Mesenchymal stem cell (in vitro differentiated cells and primary cell): ENCODE measurements around the gene GOLGA6L26.
A peak's percentile ranks its signal among the peaks of the same experiment; 100 is the strongest.
"Not testable (repeated sequence)": the region's sequence is repeated elsewhere in the genome, so short reads cannot be mapped to it uniquely, and the experiment has no call there.

Source experiments
- DNase-seq: peaks from one replicate; pipeline ENCODE4 v3.0.0-alpha.2; 2013
- H2AFZ ChIP-seq: one replicate; pipeline ENCODE4 v1.6.1; 2013; ENCODE audit warnings: low read depth, mild to moderate bottlenecking, control low read depth, inconsistent platforms, low read length, moderate library complexity
- H2AK5ac ChIP-seq: 2 replicates; pipeline ENCODE4 v1.6.1; 2013; ENCODE audit warnings: low read length, moderate library complexity, mild to moderate bottlenecking, inconsistent platforms; ENCODE audit not compliant: severe bottlenecking
- H2BK120ac ChIP-seq: one replicate; pipeline ENCODE4 v1.6.1; 2013; ENCODE audit warnings: low read depth, mild to moderate bottlenecking, inconsistent platforms, low read length, moderate library complexity
- H2BK12ac ChIP-seq, 2 experiments: one replicate each; pipeline ENCODE4 v1.6.1; 2013; ENCODE audit warnings: inconsistent platforms in 2 of 2, low read length in 2 of 2, mild to moderate bottlenecking in 2 of 2, moderate library complexity in 2 of 2, control low read depth in 1 of 2
- H2BK15ac ChIP-seq: one replicate; pipeline ENCODE4 v1.6.1; 2013; ENCODE audit warnings: mild to moderate bottlenecking, low read depth, inconsistent platforms; ENCODE audit not compliant: poor library complexity, severe bottlenecking
- H2BK5ac ChIP-seq: 2 replicates; pipeline ENCODE4 v1.6.1; 2013; ENCODE audit warnings: low read depth, mild to moderate bottlenecking, low read length, control low read depth, inconsistent platforms; ENCODE audit not compliant: poor library complexity, severe bottlenecking
- H3K14ac ChIP-seq, 2 experiments: one replicate each; pipeline ENCODE4 v1.6.1; 2013; ENCODE audit warnings: inconsistent platforms in 2 of 2, low read length in 2 of 2, control low read depth in 1 of 2, mild to moderate bottlenecking in 1 of 2, moderate library complexity in 1 of 2
- H3K18ac ChIP-seq, 2 experiments: one replicate each; pipeline ENCODE4 v1.6.1; 2013; ENCODE audit warnings: inconsistent platforms in 2 of 2, low read length in 2 of 2, control low read depth in 1 of 2, low read depth in 1 of 2, mild to moderate bottlenecking in 1 of 2
- H3K23ac ChIP-seq, 2 experiments: one replicate each; pipeline ENCODE4 v1.6.1; 2013; ENCODE audit warnings: inconsistent platforms in 2 of 2, low read length in 2 of 2, mild to moderate bottlenecking in 2 of 2, moderate library complexity in 2 of 2, control low read depth in 1 of 2
- H3K27ac ChIP-seq: 2 replicates; pipeline ENCODE4 v1.5.1; 2013; ENCODE audit warnings: mild to moderate bottlenecking, moderate library complexity, low read length, control low read depth, inconsistent platforms; ENCODE audit not compliant: poor library complexity, severe bottlenecking
- H3K27me3 ChIP-seq, 2 experiments: 2 replicates each; pipeline versions ENCODE4 v1.6.1 to v1.7.0; 2013; ENCODE audit warnings: low read length in 2 of 2, mild to moderate bottlenecking in 2 of 2, moderate library complexity in 2 of 2, control low read depth in 1 of 2, inconsistent platforms in 1 of 2; ENCODE audit not compliant: control insufficient read depth in 1 of 2, insufficient read depth in 1 of 2
- H3K36me3 ChIP-seq, 2 experiments: 2 replicates each; pipeline versions ENCODE4 v1.6.1 to v1.7.0; 2013; ENCODE audit warnings: low read length in 2 of 2, control low read depth in 1 of 2, inconsistent platforms in 1 of 2, low read depth in 1 of 2, mild to moderate bottlenecking in 1 of 2; ENCODE audit not compliant: insufficient read depth in 2 of 2, control insufficient read depth in 1 of 2
- H3K4ac ChIP-seq, 2 experiments: one replicate each; pipeline ENCODE4 v1.6.1; 2013; ENCODE audit warnings: inconsistent platforms in 2 of 2, low read length in 2 of 2, mild to moderate bottlenecking in 2 of 2, moderate library complexity in 2 of 2, control low read depth in 1 of 2, low read depth in 1 of 2
- H3K4me1 ChIP-seq: 2 replicates; pipeline ENCODE4 v1.6.1; 2013; ENCODE audit warnings: low read depth, low read length, control low read depth; ENCODE audit not compliant: control insufficient read depth, insufficient read depth
- H3K4me2 ChIP-seq: 2 replicates; pipeline ENCODE4 v1.6.1; 2013; ENCODE audit warnings: low read length, mild to moderate bottlenecking, inconsistent platforms; ENCODE audit not compliant: poor library complexity, severe bottlenecking
- H3K4me3 ChIP-seq, 2 experiments: 2 replicates each; pipeline versions ENCODE4 v1.5.1 to v1.7.0; 2013; ENCODE audit warnings: low read length in 2 of 2, mild to moderate bottlenecking in 2 of 2, control low read depth in 1 of 2, low read depth in 1 of 2; ENCODE audit not compliant: insufficient read depth in 1 of 2
- H3K79me1 ChIP-seq: replicated peaks from 2 replicates; pipeline ENCODE4 v1.6.1; 2013; ENCODE audit warnings: mild to moderate bottlenecking, control low read depth, low read length, inconsistent platforms; ENCODE audit not compliant: poor library complexity, severe bottlenecking
- H3K9ac ChIP-seq: 2 replicates; pipeline ENCODE4 v1.7.0; 2013; ENCODE audit warnings: mild to moderate bottlenecking, low read length, moderate library complexity
- H3K9me3 ChIP-seq: 2 replicates; pipeline ENCODE4 v1.7.0; 2013; ENCODE audit warnings: mild to moderate bottlenecking, low read length; ENCODE audit not compliant: control insufficient read depth
- H4K8ac ChIP-seq: one replicate; pipeline ENCODE4 v1.6.1; 2013; ENCODE audit warnings: inconsistent platforms, mild to moderate bottlenecking, low read length, moderate library complexity
- H4K91ac ChIP-seq: one replicate; pipeline ENCODE4 v1.6.1; 2013; ENCODE audit warnings: mild to moderate bottlenecking, low read length, inconsistent platforms
- WGBS: methylation state at CpG from one replicate; pipeline ENCODE4 v1.1.7; 2013; ENCODE audit warnings: mixed read lengths; 5-methylcytosine and 5-hydroxymethylcytosine counted together

The GOLGA6L26 gene

DNA sequence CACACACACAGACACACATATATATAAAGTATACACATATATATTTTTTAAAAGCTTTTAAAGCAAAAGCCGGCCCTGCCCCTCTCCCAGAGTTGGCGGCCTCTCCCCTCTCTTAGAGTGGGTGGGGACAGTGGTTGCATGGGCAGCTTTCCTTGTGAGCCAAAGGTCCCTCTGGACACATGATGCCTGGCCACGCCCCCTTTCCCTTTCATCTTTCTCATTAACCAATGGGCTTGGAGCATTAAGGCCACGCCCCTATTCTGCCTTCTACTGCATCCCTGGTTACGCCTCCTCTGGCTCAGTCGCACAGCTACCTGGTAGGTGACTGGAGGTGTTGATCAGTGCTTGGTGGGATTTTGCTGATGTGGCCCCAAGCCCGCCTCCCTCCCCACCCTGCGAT lies 20.5 kb upstream of the GOLGA6L26 start, which contains the start of gene GOLGA8S:
TSS of gene GOLGA8S (plus strand) at position 301 of the 400 bp plus-strand sequence. CDS start at position 363, 62 bp downstream.
- not testable (repeated sequence) for H3K4ac ChIP-seq, H4K91ac ChIP-seq, H3K4me3 ChIP-seq, H3K9ac ChIP-seq, H4K8ac ChIP-seq, H3K27ac ChIP-seq, H3K4me1 ChIP-seq, H3K79me1 ChIP-seq, H2BK15ac ChIP-seq, H3K4me2 ChIP-seq, H3K9me3 ChIP-seq, H3K27me3 ChIP-seq, H2AFZ ChIP-seq, H3K23ac ChIP-seq, DNase-seq, H3K36me3 ChIP-seq, H2BK120ac ChIP-seq, H3K18ac ChIP-seq, H2AK5ac ChIP-seq, H2BK5ac ChIP-seq, H2BK12ac ChIP-seq, H3K14ac ChIP-seq
- no CpG with 5 or more reads among the region's 8 CpGs for WGBS

DNA sequence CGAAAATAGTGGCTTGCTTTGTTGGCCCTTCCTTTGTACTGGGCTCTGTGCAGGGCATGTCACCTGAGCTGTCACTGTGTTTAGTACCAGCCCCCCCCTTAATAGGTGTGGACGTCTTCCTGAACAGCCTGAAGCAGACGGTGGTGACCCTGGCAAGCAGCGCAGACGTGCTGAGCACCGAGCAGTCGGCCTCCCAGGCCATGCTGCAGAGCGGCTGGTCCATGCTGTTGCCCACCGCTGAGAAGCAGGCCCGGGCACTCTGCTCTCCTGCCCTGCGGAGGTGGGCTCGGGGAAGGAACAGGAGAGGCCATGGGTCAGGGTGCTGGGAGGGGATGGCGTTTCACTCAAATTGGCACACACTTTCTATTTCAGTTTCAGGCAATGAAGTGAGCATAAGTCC lies 22.8 kb downstream of the GOLGA6L26 start:
- H3K4me2 ChIP-seq, H2BK5ac ChIP-seq, H2AK5ac ChIP-seq, H3K9me3 ChIP-seq, H2AFZ ChIP-seq, H3K9ac ChIP-seq, H4K8ac ChIP-seq, H2BK12ac ChIP-seq, H3K27ac ChIP-seq, H3K14ac ChIP-seq, H3K79me1 ChIP-seq, H3K4ac ChIP-seq, H3K27me3 ChIP-seq, H3K4me3 ChIP-seq, H2BK15ac ChIP-seq, H3K18ac ChIP-seq, H3K23ac ChIP-seq, H2BK120ac ChIP-seq, H3K4me1 ChIP-seq, DNase-seq, H4K91ac ChIP-seq: not testable (repeated sequence)
- 97% methylated on average over 12 of the region's 13 CpGs for WGBS
- peaks cover 11 to 38% of the 10 kb centered on the region in 2 experiments for H3K36me3 ChIP-seq

- not testable (repeated sequence) for H3K27ac ChIP-seq, H4K91ac ChIP-seq, H2BK5ac ChIP-seq, H3K9me3 ChIP-seq, H2BK12ac ChIP-seq, H3K9ac ChIP-seq, H4K8ac ChIP-seq, H3K79me1 ChIP-seq, H2BK120ac ChIP-seq, H3K4ac ChIP-seq, H3K27me3 ChIP-seq, H2AFZ ChIP-seq, H3K4me2 ChIP-seq, DNase-seq, H3K18ac ChIP-seq, H3K4me1 ChIP-seq, H3K4me3 ChIP-seq, H3K23ac ChIP-seq, H2AK5ac ChIP-seq, H2BK15ac ChIP-seq, H3K14ac ChIP-seq
- peaks cover 6 to 37% of the 10 kb centered on the region in 2 experiments for H3K36me3 ChIP-seq
- WGBS: 92% methylated on average over 7 of the region's 7 CpGs
Observed at GRCh38 chr15:23305921-23306320, 28.1 kb downstream of the GOLGA6L26 start.

DNA sequence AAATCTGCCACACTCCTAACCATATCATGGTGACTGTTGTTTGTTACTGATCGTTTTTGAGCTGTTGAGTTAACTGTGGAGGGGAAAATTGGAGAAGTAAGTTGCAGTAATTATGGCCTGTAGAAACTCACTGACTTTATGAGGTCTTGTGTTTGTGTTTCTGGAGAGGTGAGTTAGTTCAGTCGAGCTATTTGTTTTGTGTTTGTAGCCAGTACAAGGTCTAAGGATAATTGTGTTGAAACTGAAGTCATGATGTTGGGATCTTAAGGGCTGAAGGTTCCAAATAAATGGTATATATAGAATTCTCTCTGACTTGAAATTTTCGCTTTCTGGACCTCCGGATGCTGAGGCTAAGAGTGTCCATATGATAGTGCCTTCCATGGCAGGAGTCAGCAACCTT lies 29.2 kb downstream of the GOLGA6L26 start:
- not testable (repeated sequence) for H3K27me3 ChIP-seq
- 62% methylated on average over 4 of the region's 4 CpGs for WGBS
- H3K9ac ChIP-seq: peak overlapping the region; percentile 80

More for the DNA sequence above, 29.2 kb downstream of the GOLGA6L26 start:
- not testable (repeated sequence) for H4K91ac ChIP-seq, DNase-seq, H2BK15ac ChIP-seq, H2AK5ac ChIP-seq, H2BK5ac ChIP-seq, H4K8ac ChIP-seq, H3K4me2 ChIP-seq, H3K14ac ChIP-seq, H3K27ac ChIP-seq, H3K79me1 ChIP-seq, H3K4me1 ChIP-seq, H2BK120ac ChIP-seq, H3K9me3 ChIP-seq, H3K23ac ChIP-seq, H3K18ac ChIP-seq, H2BK12ac ChIP-seq, H2AFZ ChIP-seq, H3K4ac ChIP-seq
- Histone ChIP-seq H3K4me3 (peak overlapping the region in 1 of 2 experiments; percentile 82), H3K36me3 (peaks cover 0 to 26% of the 10 kb centered on the region in 2 experiments)
